OCI-LY7 (cell line): ENCODE measurements around the gene GLIS1.

Source experiments
- CTCF ChIP-seq: fragments of 200-600 bp; sonication (generic); conservative IDR thresholded peaks from 2 replicates; pipeline ENCODE4 v1.5.1; 2014; ENCODE audit warnings: mild to moderate bottlenecking, antibody characterized with exemption, low read length, moderate library complexity, mixed read lengths
- EZH2phosphoT487 ChIP-seq: fragments of 200-600 bp; sonication (generic); IDR thresholded peaks from 2 replicates; pipeline ENCODE4 v1.6.1; 2018; ENCODE audit warnings: low read depth, borderline replicate concordance, mild to moderate bottlenecking, mixed run types, antibody characterized with exemption, low read length, moderate library complexity, mixed read lengths

DNA sequence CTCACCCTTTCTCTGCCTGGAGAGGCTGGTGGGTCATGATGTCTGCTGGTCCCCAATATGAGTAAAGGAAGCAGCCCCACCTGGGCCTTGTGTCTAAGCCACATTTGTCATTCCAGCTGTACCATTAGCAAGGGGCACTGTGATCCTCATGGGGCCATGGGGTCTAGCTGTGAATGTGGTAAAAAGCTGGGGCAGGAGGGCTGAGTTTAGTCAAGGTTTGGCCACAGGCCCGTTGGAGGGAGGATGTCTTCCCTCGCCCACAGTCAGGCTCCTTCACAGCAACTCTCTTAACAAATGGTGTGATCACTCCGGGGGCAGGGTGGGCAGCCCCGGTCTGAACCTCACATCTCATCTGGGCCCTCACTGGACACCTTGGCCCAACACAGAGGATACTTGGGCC lies 164.3 kb downstream of the GLIS1 start:
- no peak for TF ChIP-seq EZH2phosphoT487
- no peak for TF ChIP-seq CTCF
